HCT116 (cell line): ENCODE measurements around the gene MOB4. TPM values are rescaled to one million over a fixed set of nuclear protein-coding genes. Genes with fewer than 3 reads are reported as not detected.

Source experiments
- ATAC-seq: fragments of 200-7000 bp; cut with Tn5 transposase; 2 replicates; pipeline ENCODE4 v1.9.1; 2020; ENCODE audit warnings: mild to moderate bottlenecking, moderate library complexity
- BruUV-seq: library from RNA; stranded (reverse); fragments of 400-500 nt; replicated peaks from 2 replicates; lab custom pipeline; 2021; lab: Mats Ljungman, UMichigan
- CTCF ChIA-PET: fragments of 300-600 bp; sonication (Branson Sonifier 250); formaldehyde crosslinking; loops from one replicate; lab custom pipeline; 2021; ENCODE audit warnings: antibody characterized with exemption; lab: Charles Lee
- POLR2A ChIA-PET: fragments of 300-600, 350-600 bp; sonication (Branson Sonifier 250); formaldehyde crosslinking; loops from one replicate; lab custom pipeline; 2021; ENCODE audit warnings: antibody characterized with exemption; lab: Charles Lee
- RAD21 ChIA-PET, 2 experiments: fragments of 300-600 bp; sonication (Branson Sonifier 250); formaldehyde crosslinking; loops; one replicate each; lab custom pipeline; 2023; ENCODE audit warnings: low total read pairs in 2 of 2; ENCODE audit not compliant: uncharacterized antibody in 2 of 2, unreplicated experiment in 2 of 2, low non-redundant PET in 1 of 2; lab: Charles Lee
- DNase-seq: peaks from one replicate; pipeline ENCODE4 v3.0.0-alpha.2; 2010; ENCODE audit warnings: low read depth, low spot score
- H2AFZ ChIP-seq: fragments of 200-600 bp; shearing (Covaris generic), sonication (generic); 2 replicates; pipeline ENCODE4 v1.6.1; 2017; ENCODE audit warnings: low read depth, mixed run types, mixed read lengths, antibody characterized with exemption, low read length; ENCODE audit not compliant: poor library complexity, severe bottlenecking
- H3K27ac ChIP-seq: 2 replicates; pipeline ENCODE4 v1.5.1; 2012; ENCODE audit warnings: low read depth, low read length
- H3K27me3 ChIP-seq: fragments of 200-600 bp; sonication (generic); 2 replicates; pipeline ENCODE4 v1.6.1; 2016; ENCODE audit warnings: mixed run types, low read length, mixed read lengths; ENCODE audit not compliant: insufficient read depth
- H3K36me3 ChIP-seq, 2 experiments: fragments of 200-500 bp in 1 of 2; fragments of 200-600 bp in 1 of 2; sonication (Bioruptor generic) in 1 of 2; sonication (generic) in 1 of 2; 2 replicates each; pipeline versions ENCODE4 v1.5.1 to v1.6.1; 2014 to 2016; ENCODE audit warnings: low read length in 2 of 2, inconsistent platforms in 1 of 2, mixed read lengths in 1 of 2, mixed run types in 1 of 2; ENCODE audit not compliant: insufficient read depth in 2 of 2, control insufficient read depth in 1 of 2
- H3K4me1 ChIP-seq, 2 experiments: fragments of 200-600 bp in 1 of 2; sonication (generic) in 1 of 2; 2 replicates each; pipeline versions ENCODE4 v1.5.1 to v1.6.1; 2012 to 2017; ENCODE audit warnings: low read length in 2 of 2, inconsistent platforms in 1 of 2, mild to moderate bottlenecking in 1 of 2, mixed read lengths in 1 of 2, mixed run types in 1 of 2, moderate library complexity in 1 of 2; ENCODE audit not compliant: insufficient read depth in 2 of 2, control insufficient read depth in 1 of 2
- H3K4me2 ChIP-seq: fragments of 200-600 bp; sonication (generic); 2 replicates; pipeline ENCODE4 v1.6.1; 2017; ENCODE audit warnings: mixed run types, low read length, mixed read lengths
- H3K4me3 ChIP-seq, 2 experiments: fragments of 200-600 bp in 1 of 2; sonication (generic) in 1 of 2; replicated peaks in 1 of 2; 2 replicates each; pipeline ENCODE4 v1.5.1; 2011 to 2016; ENCODE audit warnings: low read length in 2 of 2, control low read depth in 1 of 2, low read depth in 1 of 2, mild to moderate bottlenecking in 1 of 2, mixed read lengths in 1 of 2, mixed run types in 1 of 2
- H3K79me2 ChIP-seq: fragments of 200-600 bp; sonication (generic); 2 replicates; pipeline ENCODE4 v1.6.1; 2017; ENCODE audit warnings: mild to moderate bottlenecking, mixed run types, low read length, moderate library complexity, mixed read lengths; ENCODE audit not compliant: insufficient read depth
- H3K9ac ChIP-seq: fragments of 200-600 bp; sonication (generic); 2 replicates; pipeline ENCODE4 v1.6.1; 2016; ENCODE audit warnings: low read length, mixed read lengths
- H3K9me2 ChIP-seq: fragments of 200-600 bp; sonication (generic), shearing (Covaris generic); 2 replicates; pipeline ENCODE4 v1.6.1; 2017; ENCODE audit warnings: mixed run types, mild to moderate bottlenecking, moderate library complexity; ENCODE audit not compliant: insufficient read depth
- H3K9me3 ChIP-seq, 2 experiments: fragments of 200-500 bp in 1 of 2; fragments of 200-600 bp in 1 of 2; sonication (Bioruptor generic) in 1 of 2; sonication (generic) in 1 of 2; 2 replicates each; pipeline ENCODE4 v1.6.1; 2014 to 2017; ENCODE audit warnings: low read length in 2 of 2, mixed read lengths in 2 of 2, inconsistent platforms in 1 of 2, low read depth in 1 of 2, mild to moderate bottlenecking in 1 of 2, mixed run types in 1 of 2, moderate library complexity in 1 of 2; ENCODE audit not compliant: control insufficient read depth in 1 of 2, insufficient read depth in 1 of 2
- H4K20me1 ChIP-seq: fragments of 200-600 bp; sonication (generic), shearing (Covaris generic); 2 replicates; pipeline ENCODE4 v1.6.1; 2017; ENCODE audit warnings: mixed run types, mild to moderate bottlenecking, moderate library complexity; ENCODE audit not compliant: insufficient read depth
- EZH2phosphoT487 ChIP-seq: fragments of 200-600 bp; IDR thresholded peaks from 2 replicates; pipeline ENCODE4 v1.6.1; 2018; ENCODE audit warnings: antibody characterized with exemption, borderline replicate concordance
- FOSL1 ChIP-seq: IDR thresholded peaks from 2 replicates; pipeline ENCODE4 v1.6.1; 2012; ENCODE audit warnings: low read depth
- MAX ChIP-seq: IDR thresholded peaks from 2 replicates; pipeline ENCODE4 v1.6.1; 2012
- POLR2AphosphoS5 ChIP-seq: IDR thresholded peaks from 2 replicates; pipeline ENCODE4 v1.6.1; 2011; ENCODE audit warnings: mild to moderate bottlenecking, low read depth, low read length, moderate library complexity
- SIN3A ChIP-seq: IDR thresholded peaks from 2 replicates; pipeline ENCODE4 v1.6.1; 2012; ENCODE audit warnings: low read depth
- SP1 ChIP-seq: IDR thresholded peaks from 2 replicates; pipeline ENCODE4 v1.6.1; 2012; ENCODE audit warnings: low read depth
- SRF ChIP-seq: IDR thresholded peaks from 2 replicates; pipeline ENCODE4 v1.6.1; 2012; ENCODE audit warnings: low read depth
- ZFX ChIP-seq: fragments of 450-650 bp; IDR thresholded peaks from 2 replicates; pipeline ENCODE4 v1.6.1; 2017
- intact Hi-C: fragments of 100-400 bp; cut with micrococcal nuclease; formaldehyde crosslinking; loops from 2 replicates; pipeline ENCODE4 v1.10.0; 2022
- total RNA-seq: library from RNA; stranded (reverse); gene quantifications from one replicate; pipeline ENCODE4 v1.2.1, GENCODE V29; 2021; ENCODE audit not compliant: unreplicated experiment
- TF ChIP-seq, protein P1 (sequence below), 3 experiments: fragments of 200-600 bp in 1 of 3; sonication (generic) in 1 of 3; IDR thresholded peaks in 2 of 3; conservative IDR thresholded peaks in 1 of 3; 2 replicates each; pipeline ENCODE4 v1.5.1; 2012 to 2017; ENCODE audit warnings: low read depth in 2 of 3, low read length in 2 of 3, antibody characterized with exemption in 1 of 3, borderline replicate concordance in 1 of 3, control low read depth in 1 of 3, mild to moderate bottlenecking in 1 of 3, mixed read lengths in 1 of 3, mixed run types in 1 of 3, moderate library complexity in 1 of 3; ENCODE audit not compliant: insufficient read depth in 1 of 3

Gene MOB4
- total RNA-seq, 1 experiment from 2014 or later, result 24.4 TPM

- ATAC-seq (no peak), DNase-seq (no peak)
- Histone ChIP-seq H3K9me2 (no peaks in the 10 kb centered on the region), H3K4me3 (no peak overlapping the region), H3K27ac (no peak overlapping the region), H3K27me3 (no peaks in the 10 kb centered on the region), H4K20me1 (peaks cover 28% of the 10 kb centered on the region; the same call in 1 of the 2 replicates), H2AFZ (no peak overlapping the region), H3K79me2 (peaks cover 66% of the 10 kb centered on the region), H3K9ac (no peak overlapping the region), H3K36me3 (peaks cover 21 to 58% of the 10 kb centered on the region in 2 experiments; a peak in 3 of 4 replicates), H3K9me3 (no peaks in the 10 kb centered on the region), H3K4me1 (peaks cover 3 to 18% of the 10 kb centered on the region in 2 experiments; a peak in 3 of 4 replicates), H3K4me2 (no peak overlapping the region)
- ChIA-PET POLR2A (interaction anchor here (2.1 kb wide), 1 partner anchor 10 kb away, joined by 8 read pairs; no protein-coding TSS in a partner anchor), RAD21 (no interaction called here), CTCF (no interaction called here)
- BruUV-seq, result no TSS peak
- TF ChIP-seq MAX, result no peak
- TF ChIP-seq SIN3A, result no peak
- TF ChIP-seq, protein P1, sequence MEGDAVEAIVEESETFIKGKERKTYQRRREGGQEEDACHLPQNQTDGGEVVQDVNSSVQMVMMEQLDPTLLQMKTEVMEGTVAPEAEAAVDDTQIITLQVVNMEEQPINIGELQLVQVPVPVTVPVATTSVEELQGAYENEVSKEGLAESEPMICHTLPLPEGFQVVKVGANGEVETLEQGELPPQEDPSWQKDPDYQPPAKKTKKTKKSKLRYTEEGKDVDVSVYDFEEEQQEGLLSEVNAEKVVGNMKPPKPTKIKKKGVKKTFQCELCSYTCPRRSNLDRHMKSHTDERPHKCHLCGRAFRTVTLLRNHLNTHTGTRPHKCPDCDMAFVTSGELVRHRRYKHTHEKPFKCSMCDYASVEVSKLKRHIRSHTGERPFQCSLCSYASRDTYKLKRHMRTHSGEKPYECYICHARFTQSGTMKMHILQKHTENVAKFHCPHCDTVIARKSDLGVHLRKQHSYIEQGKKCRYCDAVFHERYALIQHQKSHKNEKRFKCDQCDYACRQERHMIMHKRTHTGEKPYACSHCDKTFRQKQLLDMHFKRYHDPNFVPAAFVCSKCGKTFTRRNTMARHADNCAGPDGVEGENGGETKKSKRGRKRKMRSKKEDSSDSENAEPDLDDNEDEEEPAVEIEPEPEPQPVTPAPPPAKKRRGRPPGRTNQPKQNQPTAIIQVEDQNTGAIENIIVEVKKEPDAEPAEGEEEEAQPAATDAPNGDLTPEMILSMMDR (IDR thresholded peaks at IDR 0.05 in 2 of 3, conservative IDR thresholded peaks at IDR 0.05 in 1 of 3; ENCODE audit: borderline replicate concordance in 1 of 3, insufficient read depth in 1 of 3, low read depth in 2 of 3, low read length in 2 of 3), result no peak
- no peak for TF ChIP-seq SRF
- TF ChIP-seq POLR2AphosphoS5, result no peak
- TF ChIP-seq EZH2phosphoT487, result no peak
- no peak for TF ChIP-seq SP1
- TF ChIP-seq FOSL1, result no peak
- TF ChIP-seq ZFX, result no peak
- intact Hi-C loops, result loop anchor here (10.0 kb wide), 1 partner anchor 202 kb away; the partner anchor contains the start of gene MARS2
Measured at GRCh38 chr2:197502685-197503084, 13.2 kb upstream of the MOB4 start.
